ENCODE measurements around the gene KCND2.

DNA sequence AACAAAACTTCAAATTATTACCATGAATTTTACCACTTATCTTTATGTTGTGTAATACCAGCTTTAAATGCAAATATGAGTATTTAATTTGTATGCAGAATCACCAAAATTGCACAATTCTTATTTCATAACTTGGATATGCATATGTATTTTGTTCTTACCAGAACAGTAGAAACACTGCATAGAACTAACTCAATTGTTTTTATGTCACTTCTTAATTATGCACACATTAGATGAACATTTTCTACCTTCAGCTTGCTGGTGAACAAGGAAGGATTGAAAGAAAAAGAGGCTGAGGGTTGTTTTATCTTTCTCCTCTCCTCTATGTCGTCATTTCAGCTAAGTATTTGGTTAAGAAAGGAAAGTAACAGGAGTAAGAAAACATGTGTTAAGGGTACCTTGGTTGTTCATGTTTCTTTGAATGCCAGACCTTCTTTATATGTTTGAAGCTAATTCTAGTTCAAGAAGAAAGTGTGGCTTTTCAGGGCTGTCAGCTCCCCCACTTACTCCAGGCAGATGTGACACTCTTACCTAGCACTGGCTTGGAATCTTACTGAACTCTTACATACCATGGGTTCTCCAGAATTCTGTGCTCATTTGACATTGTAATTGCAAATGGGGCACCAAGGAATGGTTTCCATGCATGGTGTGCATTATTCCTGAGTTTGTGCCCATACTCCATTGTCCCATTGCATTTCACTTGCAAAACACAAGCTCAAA lies 436.4 kb downstream of the KCND2 start:
- TF ChIP-seq POLR2A (IDR thresholded peaks at IDR 0.05), result no peak
- TF ChIP-seq, protein P1, sequence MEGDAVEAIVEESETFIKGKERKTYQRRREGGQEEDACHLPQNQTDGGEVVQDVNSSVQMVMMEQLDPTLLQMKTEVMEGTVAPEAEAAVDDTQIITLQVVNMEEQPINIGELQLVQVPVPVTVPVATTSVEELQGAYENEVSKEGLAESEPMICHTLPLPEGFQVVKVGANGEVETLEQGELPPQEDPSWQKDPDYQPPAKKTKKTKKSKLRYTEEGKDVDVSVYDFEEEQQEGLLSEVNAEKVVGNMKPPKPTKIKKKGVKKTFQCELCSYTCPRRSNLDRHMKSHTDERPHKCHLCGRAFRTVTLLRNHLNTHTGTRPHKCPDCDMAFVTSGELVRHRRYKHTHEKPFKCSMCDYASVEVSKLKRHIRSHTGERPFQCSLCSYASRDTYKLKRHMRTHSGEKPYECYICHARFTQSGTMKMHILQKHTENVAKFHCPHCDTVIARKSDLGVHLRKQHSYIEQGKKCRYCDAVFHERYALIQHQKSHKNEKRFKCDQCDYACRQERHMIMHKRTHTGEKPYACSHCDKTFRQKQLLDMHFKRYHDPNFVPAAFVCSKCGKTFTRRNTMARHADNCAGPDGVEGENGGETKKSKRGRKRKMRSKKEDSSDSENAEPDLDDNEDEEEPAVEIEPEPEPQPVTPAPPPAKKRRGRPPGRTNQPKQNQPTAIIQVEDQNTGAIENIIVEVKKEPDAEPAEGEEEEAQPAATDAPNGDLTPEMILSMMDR (IDR thresholded peaks at IDR 0.05), result no peak
